GM21360 (cell line): Measurements from ENCODE around the gene PRDM15.

ENCODE experiments used
- ATAC-seq: cut with Tn5 transposase; IDR thresholded peaks from one replicate; pipeline ENCODE4 v1.9.1; 2021; ENCODE audit warnings: mild to moderate bottlenecking, moderate library complexity; ENCODE audit not compliant: unreplicated experiment

PRDM15 gene

GRCh38 chr21:41812679-41813078 is 66.5 kb downstream of the PRDM15 start:
- ATAC-seq = no peak

DNA sequence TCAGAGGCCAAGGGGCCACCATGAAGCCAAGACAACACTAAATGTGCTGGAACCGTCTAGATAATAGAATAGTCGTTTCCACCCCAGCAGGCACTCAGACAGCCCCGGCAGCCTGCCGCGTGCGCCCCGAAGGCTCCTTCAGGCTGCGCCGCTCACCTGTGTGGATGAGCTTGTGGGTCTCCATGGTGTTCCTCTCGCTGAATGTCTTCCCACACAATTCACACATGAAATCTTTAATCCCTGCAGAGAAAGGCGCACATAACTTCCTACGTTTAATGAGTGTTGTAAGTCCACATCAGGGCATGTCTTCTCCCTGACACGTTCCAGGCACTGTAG is 68.6 kb downstream of the PRDM15 start:
- no peak for ATAC-seq

GRCh38 chr21:41809891-41810596 is 69.1 kb downstream of the PRDM15 start:
- no peak for ATAC-seq

DNA sequence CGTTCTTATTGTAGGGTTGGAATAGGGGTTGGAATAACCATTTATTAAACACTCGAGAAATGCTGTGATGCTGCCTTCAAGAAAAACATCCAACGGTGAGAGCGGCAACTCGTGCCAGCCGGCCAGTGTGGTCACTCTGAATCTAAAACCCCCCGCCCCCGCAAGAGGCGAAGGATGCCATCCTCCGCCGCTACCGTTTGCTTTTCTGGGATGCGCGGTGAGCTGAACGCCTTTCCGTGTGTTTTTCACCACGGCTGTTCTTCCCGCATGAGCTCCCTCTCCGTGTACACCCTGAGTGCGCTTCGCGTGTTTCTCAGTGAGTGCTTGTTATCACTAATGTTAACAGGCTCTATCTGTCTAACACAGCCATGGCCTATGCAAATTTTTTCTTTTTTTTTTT is 70.3 kb downstream of the PRDM15 start:
- ATAC-seq = no peak

GRCh38 chr21:41808094-41808493 is 71.0 kb downstream of the PRDM15 start:
- ATAC-seq = no peak

DNA sequence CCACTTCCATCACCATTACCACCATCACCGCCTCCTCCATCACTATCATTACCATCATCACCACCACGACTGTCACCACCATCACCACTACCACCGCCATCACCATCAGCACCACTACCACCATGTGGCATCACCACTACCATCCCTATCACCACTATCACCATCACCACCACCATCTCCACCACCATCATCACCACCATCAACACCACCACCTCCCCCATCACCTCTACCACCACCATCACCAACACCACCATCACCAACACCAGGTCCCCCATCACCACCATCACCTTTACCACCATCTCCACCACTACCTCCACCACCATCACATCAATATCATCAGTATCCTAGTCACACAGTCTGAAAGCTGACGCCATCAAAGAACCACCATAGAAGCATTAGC is 72.4 kb downstream of the PRDM15 start:
- ATAC-seq = no peak

GRCh38 chr21:41805643-41806042 is 73.5 kb downstream of the PRDM15 start:
- ATAC-seq = no peak

DNA sequence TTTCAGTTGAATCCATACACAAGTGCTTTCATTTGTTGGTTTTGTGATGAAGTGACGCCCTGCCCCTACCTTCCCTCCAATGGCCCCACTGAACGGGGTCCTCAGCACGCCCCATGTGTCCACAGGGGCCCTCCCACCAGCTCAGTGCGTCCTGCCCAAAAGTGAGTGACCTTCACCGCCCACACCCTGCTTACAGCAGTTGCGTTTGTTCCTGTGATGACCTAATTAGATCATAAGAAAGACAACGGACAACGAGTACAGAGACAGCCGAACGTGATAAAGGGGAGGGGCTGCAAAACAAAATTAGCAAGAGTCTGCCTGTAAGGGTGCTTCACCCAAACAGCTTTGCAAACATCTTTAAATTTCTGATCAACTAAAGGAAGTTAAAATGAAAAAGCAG is 74.1 kb downstream of the PRDM15 start:
- ATAC-seq = no peak

GRCh38 chr21:41804381-41804780 is 74.8 kb downstream of the PRDM15 start:
- no peak for ATAC-seq

DNA sequence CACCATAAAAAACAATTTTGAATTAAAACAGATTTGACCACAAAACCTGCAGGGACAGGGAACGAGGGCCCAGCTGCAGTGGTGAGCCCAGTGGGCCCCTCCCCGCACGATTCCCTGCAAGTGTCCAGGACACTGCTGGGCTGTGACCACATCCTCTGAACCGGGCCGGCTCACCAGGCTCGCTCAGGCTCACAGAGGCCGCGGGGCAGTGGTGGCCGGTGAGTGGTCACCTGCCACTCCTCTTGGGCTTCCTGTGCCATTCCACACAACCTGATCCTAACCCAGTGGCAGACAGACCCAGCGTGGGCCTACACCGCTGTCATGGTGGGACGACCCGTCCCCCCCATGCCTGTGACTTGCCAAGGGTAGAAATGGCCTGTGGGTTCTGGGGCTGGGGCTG is 75.8 kb downstream of the PRDM15 start:
- ATAC-seq = no peak

- ATAC-seq = no peak
These were observed 76.5 kb downstream of the PRDM15 start for GRCh38 chr21:41802684-41803083.

DNA sequence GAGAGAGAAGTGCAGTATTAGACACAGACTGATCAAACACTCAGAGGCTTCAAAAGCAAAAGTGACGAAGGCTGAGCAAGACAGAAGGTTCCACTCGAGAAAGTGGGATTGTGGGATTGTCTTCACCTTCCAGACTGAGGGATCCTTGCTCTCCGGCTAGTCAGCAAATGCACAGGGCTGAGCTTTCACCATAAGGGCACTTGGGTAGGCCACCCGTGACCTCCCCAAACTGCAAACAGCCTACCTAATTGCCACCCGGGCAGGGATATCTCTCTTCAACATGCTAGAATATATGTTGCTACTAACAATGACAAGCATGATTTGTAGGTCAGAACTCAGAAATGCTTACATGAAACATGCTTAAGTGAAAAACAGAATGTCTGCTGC is 77.0 kb downstream of the PRDM15 start:
- no peak for ATAC-seq

DNA sequence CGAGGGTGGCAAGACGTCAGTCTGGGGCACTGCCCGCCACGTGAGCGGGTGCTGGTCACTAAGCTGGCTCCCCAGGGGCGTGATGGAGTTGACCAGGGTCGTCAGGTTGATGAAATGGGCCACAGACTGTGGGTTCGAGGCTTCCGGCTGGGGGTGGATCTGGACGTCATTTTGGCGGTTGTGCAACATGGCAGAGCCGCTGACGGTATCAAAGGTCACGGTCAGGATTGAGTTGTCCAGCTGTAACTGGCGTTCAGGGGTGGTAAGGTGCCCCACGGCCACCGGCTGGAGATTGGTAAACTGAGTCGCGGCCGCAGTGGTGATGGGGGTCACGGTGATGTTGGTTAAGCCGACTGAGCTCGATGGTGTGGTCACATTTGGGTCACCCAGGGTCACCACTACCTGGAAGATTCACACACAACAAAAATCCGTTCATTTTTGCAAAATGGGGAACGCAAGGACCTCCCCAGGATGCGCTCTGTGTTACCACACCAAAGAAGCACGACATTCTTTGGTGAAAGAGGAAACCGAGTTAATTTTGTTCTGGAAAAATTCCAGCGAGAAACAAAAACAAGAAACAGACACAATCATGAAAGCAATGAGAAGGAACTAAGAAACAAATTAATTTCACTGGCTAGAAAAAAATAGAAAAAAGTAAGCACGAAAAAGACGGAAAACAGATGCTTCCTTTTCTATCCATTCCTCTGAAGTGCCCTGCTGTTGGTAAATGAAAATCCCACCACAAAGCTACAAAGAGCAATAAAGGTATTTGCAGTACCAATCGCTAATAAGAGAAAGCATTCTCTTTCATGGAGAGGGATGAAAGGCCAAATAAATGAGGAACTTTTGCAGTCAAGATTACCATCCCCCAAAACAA is 77.6 kb downstream of the PRDM15 start:
- no peak for ATAC-seq

- no peak for ATAC-seq
These were observed 78.5 kb downstream of the PRDM15 start for GRCh38 chr21:41800425-41801320.

GRCh38 chr21:41799763-41800162 is 79.4 kb downstream of the PRDM15 start:
- ATAC-seq = no peak

GRCh38 chr21:41798326-41798725 is 80.8 kb downstream of the PRDM15 start:
- no peak for ATAC-seq

DNA sequence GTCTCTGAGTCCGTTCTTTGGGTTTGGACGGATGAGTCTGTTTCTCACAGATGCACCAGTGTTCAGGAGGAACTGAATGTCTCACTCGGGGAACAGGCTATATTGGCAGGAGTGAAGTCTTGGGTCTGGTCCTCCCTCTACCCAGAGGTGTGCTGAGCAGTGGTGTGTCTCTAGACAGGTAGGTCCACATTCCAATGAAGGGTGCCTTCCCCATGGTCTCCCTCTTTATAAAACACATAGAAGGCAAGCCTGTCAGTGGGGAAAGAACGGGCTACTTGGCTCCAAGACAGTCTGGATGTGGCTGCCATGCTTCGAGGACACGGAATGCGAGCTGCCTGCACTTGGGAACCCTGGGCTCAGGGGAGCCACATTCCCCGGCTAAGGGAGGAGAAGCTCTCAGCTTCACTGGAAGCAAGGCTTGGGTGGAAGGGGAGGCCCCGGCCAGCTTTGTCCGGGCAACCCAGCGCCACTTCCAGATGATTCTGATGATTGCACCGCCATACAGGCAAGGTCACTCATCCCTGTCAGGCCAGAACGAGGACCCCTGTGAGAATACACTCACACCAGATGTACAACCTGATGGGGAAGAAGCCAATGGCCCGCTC is 82.6 kb downstream of the PRDM15 start:
- no peak for ATAC-seq

DNA sequence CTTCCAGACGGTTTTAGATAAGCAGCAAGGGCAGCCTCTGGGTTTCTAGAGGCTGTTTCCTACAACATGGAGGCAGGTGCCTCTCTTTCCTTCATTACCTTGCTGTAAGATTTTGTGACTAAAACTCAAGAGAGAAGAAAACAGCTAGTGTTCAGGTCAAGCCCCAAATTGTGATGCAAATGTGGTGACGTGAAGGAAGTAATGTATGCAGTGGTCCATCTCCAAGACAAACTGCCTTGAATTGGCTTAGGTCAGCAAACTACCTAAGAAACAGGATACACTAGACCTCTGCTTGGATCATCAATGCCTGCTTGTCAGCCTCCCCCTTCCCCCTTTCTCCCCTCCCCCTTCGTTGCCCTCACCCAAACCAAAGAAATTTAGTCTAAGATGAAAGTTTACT is 83.4 kb downstream of the PRDM15 start:
- ATAC-seq = no peak

DNA sequence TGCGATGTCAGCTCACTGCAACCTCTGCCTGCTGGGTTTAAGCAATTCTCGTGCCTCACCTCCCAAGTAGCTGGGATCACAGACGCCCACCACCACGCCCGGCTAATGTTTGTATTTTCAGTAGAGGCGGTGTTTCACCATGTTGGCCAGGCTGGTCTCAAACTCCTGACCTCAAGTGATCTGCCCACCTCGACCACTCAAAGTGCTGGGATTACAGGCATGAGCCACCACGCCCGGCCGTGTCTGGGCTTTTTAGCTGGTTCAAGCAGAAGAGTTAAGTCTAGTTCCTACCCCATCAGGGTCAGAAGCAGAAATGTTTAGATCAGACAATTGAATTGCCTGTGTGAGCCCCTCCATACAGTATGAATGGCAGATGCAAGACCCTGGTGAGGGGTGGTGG is 84.5 kb downstream of the PRDM15 start:
- no peak for ATAC-seq

- no peak for ATAC-seq
These were observed 86.4 kb downstream of the PRDM15 start for GRCh38 chr21:41792711-41793110.

GRCh38 chr21:41786509-41786987 is 92.6 kb downstream of the PRDM15 start:
- no peak for ATAC-seq
